Ovary (tissue), 9 donors: Measurements from ENCODE around the gene KRT10. TPM values are rescaled to one million over a fixed set of nuclear protein-coding genes. Genes with fewer than 3 reads are reported as not detected.

Source experiments
- DNase-seq, 5 donors: peaks; one replicate each; pipeline ENCODE4 v3.0.0-alpha.2; 2019 to 2020
- H3K27ac ChIP-seq, 2 donors: fragments of 200-600 bp; one replicate each; pipeline versions ENCODE4 v1.5.1 to v1.8.0; 2019 to 2022
- H3K27me3 ChIP-seq: fragments of 200-600 bp; one replicate; pipeline ENCODE4 v1.8.0; 2022
- H3K36me3 ChIP-seq: fragments of 200-600 bp; sonication (generic); one replicate; pipeline ENCODE4 v1.5.1; 2019
- H3K4me1 ChIP-seq: one replicate; pipeline ENCODE4 v1.8.1; 2013; ENCODE audit warnings: mild to moderate bottlenecking, moderate library complexity; ENCODE audit not compliant: insufficient read depth
- H3K4me3 ChIP-seq: fragments of 200-600 bp; sonication (generic); one replicate; pipeline ENCODE4 v1.5.1; 2017
- H3K9me3 ChIP-seq, 2 donors: fragments of 200-600 bp in 1 of 2; sonication (generic) in 1 of 2; one replicate each; pipeline versions ENCODE4 v1.5.1 to v1.8.1; 2013 to 2019; ENCODE audit warnings: mild to moderate bottlenecking in 1 of 2, moderate library complexity in 1 of 2
- EP300 ChIP-seq: sonication (generic); formaldehyde crosslinking; IDR thresholded peaks from one replicate; pipeline ENCODE4 v1.6.1; 2017; ENCODE audit warnings: antibody characterized with exemption
- POLR2A ChIP-seq: fragments of 450-650 bp; IDR thresholded peaks from one replicate; pipeline ENCODE4 v1.6.1; 2017; ENCODE audit warnings: antibody characterized with exemption, mild to moderate bottlenecking, moderate library complexity
- WGBS, 3 donors: extraction: QIAGEN DNeasy Blood & Tissue Kit in 1 of 3; methylation state at CpG; one replicate each; pipeline versions ENCODE4 v1.1.5 to v1.1.7; 2013 to 2017; 5-methylcytosine and 5-hydroxymethylcytosine counted together
- intact Hi-C, 4 donors: fragments of 100-400 bp; cut with DNase I; formaldehyde crosslinking; loops; one replicate each; pipeline versions ENCODE4 v1.11.0 to v1.15.1; 2022 to 2023
- polyA plus RNA-seq, 2 donors: library from polyadenylated mRNA; stranded (reverse); fragments of 200-250 nt in 1 of 2; fragments of 350-450 nt in 1 of 2; fragmentation: Illumina TruSeq in 1 of 2; extraction: RNeasy Lipid Tissue Mini Kit (QIAGEN cat#74804) in 1 of 2; gene quantifications; one replicate each; pipeline ENCODE4 v1.2.3, GENCODE V29; 2013 to 2014
- total RNA-seq, 7 donors: library from RNA; depleted of rRNA in 2 of 7; stranded (reverse); fragments of >200 nt in 2 of 7; fragmentation: NEBNext Ultra II Directional in 3 of 7; extraction: Animal tissue kit (Norgen Biotek cat#: 25700) in 3 of 7; gene quantifications; one replicate each; pipeline versions ENCODE4 v1.1.0 to v1.2.4, GENCODE V29; 2016 to 2023
- TF ChIP-seq, protein P1 (sequence below), 3 donors: fragments of 450-650 bp in 2 of 3; fragments of 200-600 bp in 1 of 3; IDR thresholded peaks; one replicate each; pipeline versions ENCODE4 v1.5.1 to v1.8.0; 2016 to 2022; ENCODE audit warnings: antibody characterized with exemption in 3 of 3, mild to moderate bottlenecking in 1 of 3
- donor health status: DM: no; HTN: no; CAD: no; lungs with moderate emphysema.
- donor health status: DM: no; HTN: no; CAD: no.
- donor health status: Bipolar disorder and iron deficiency.
- donor health status: DM: yes; HTN: yes; CAD: no.
- donor health status: DM: no; HTN: no; CAD: no.
- donor health status: DM: yes; HTN: yes; CAD: no.

The KRT10 gene
- total and polyA plus RNA-seq, 9 donors, result 10.4 to 57.3 (median 35.2) TPM

DNA sequence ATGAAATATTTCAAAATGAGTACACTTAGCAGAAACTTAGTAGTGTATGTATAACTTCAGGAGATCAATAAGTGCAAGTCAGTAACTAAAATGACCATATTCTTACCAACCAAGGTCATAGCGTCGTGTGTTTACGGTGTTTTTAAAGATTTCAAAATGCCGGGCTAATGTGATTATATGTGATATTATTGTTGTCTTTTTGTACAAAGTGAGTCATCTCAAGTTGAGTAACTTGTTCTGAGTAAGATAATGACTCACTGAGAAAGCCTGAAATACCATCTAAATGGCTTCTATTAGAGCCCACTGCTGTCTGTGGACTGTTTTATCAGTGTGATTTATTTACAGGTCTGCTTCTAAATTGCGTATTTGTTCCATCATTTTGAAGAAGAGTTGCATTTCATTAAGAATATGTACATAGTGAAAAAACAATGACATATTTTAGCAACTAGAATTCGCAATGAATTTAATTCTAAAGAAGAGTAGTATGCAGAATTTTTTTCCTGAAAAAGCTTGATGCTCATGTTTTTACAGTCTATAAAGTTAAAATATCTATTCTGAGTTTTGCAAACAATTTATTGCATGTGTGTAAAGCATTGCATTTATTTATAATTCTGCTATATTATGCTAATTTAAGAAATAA lies 31.9 kb upstream of the KRT10 start:
- DNase-seq, result no peak
- Histone ChIP-seq H3K9me3 (no peaks in the 10 kb centered on the region), H3K4me3 (no peak overlapping the region), H3K4me1 (peaks cover 2% of the 10 kb centered on the region), H3K27ac (no peak overlapping the region), H3K27me3 (no peaks in the 10 kb centered on the region), H3K36me3 (no peaks in the 10 kb centered on the region)
- intact Hi-C loops, result no loop called here
- 17 to 23% (median 20%) methylated on average over 6 of the region's 6 CpGs for WGBS, 3 donors
- TF ChIP-seq POLR2A (no peak), EP300 (no peak)
- TF ChIP-seq, protein P1, sequence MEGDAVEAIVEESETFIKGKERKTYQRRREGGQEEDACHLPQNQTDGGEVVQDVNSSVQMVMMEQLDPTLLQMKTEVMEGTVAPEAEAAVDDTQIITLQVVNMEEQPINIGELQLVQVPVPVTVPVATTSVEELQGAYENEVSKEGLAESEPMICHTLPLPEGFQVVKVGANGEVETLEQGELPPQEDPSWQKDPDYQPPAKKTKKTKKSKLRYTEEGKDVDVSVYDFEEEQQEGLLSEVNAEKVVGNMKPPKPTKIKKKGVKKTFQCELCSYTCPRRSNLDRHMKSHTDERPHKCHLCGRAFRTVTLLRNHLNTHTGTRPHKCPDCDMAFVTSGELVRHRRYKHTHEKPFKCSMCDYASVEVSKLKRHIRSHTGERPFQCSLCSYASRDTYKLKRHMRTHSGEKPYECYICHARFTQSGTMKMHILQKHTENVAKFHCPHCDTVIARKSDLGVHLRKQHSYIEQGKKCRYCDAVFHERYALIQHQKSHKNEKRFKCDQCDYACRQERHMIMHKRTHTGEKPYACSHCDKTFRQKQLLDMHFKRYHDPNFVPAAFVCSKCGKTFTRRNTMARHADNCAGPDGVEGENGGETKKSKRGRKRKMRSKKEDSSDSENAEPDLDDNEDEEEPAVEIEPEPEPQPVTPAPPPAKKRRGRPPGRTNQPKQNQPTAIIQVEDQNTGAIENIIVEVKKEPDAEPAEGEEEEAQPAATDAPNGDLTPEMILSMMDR (IDR thresholded peaks at IDR 0.05), result no peak

- 70 to 76% (median 74%) methylated on average over 1 of the region's 1 CpG for WGBS, 3 donors
- intact Hi-C loops, result no loop called here
- no peak for DNase-seq
These were observed 29.9 kb upstream of the KRT10 start for GRCh38 chr17:40852364-40852763.

GRCh38 chr17:40850293-40850972 lies 28.0 kb upstream of the KRT10 start:
- H3K27ac ChIP-seq, result no peak overlapping the region
- H3K36me3 ChIP-seq, result no peaks in the 10 kb centered on the region
- TF ChIP-seq, protein P1 (IDR thresholded peaks at IDR 0.05), result no peak
- no peak for TF ChIP-seq EP300
- TF ChIP-seq POLR2A, result no peak
- intact Hi-C loops, result no loop called here
- no peaks in the 10 kb centered on the region for H3K9me3 ChIP-seq
- 95 to 98% (median 95%) methylated on average over 3 of the region's 3 CpGs for WGBS, 3 donors
- H3K4me3 ChIP-seq, result no peak overlapping the region
- H3K4me1 ChIP-seq, result peaks cover 2% of the 10 kb centered on the region
- H3K27me3 ChIP-seq, result no peaks in the 10 kb centered on the region
- DNase-seq, result no peak

More at GRCh38 chr17:40852364-40852763, 29.9 kb upstream of the KRT10 start:
- Histone ChIP-seq H3K4me3 (no peak overlapping the region), H3K9me3 (no peaks in the 10 kb centered on the region), H3K4me1 (peaks cover 2% of the 10 kb centered on the region), H3K27ac (no peak overlapping the region), H3K36me3 (no peaks in the 10 kb centered on the region), H3K27me3 (no peaks in the 10 kb centered on the region)
- TF ChIP-seq, protein P1 (IDR thresholded peaks at IDR 0.05), result no peak
- no peak for TF ChIP-seq POLR2A
- no peak for TF ChIP-seq EP300

DNA sequence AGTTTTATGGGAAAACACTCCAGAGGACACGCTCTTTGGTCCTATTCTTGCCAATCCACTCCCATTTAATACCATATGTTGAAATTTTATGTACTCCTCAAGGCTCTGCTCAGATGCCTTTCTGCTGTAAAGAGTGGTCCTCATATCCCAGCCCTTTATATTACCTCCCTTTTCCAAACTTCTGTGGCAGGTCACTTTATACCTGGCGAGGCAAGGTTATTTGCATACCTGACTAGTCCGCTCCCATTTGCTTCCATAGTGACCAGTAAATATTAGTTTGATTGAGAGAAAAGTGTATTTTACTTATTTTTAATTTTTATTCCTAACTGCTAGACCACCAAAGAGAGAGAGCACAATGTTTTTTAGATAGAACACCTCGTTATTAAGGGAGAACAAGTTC lies 27.3 kb upstream of the KRT10 start:
- 86 to 90% (median 87%) methylated on average over 4 of the region's 4 CpGs for WGBS, 3 donors
- peaks cover 2% of the 10 kb centered on the region for H3K4me1 ChIP-seq
- no peaks in the 10 kb centered on the region for H3K9me3 ChIP-seq
- no peak for TF ChIP-seq POLR2A
- TF ChIP-seq, protein P1 (IDR thresholded peaks at IDR 0.05), result no peak
- TF ChIP-seq EP300, result no peak
- H3K36me3 ChIP-seq, result no peaks in the 10 kb centered on the region
- no peak overlapping the region for H3K27ac ChIP-seq
- DNase-seq, result no peak
- H3K27me3 ChIP-seq, result no peaks in the 10 kb centered on the region
- intact Hi-C loops, result no loop called here
- H3K4me3 ChIP-seq, result no peak overlapping the region
